Skeletal muscle tissue (tissue), 4 donors: ENCODE data around the gene IFITM2. TPM values are rescaled to one million over a fixed set of nuclear protein-coding genes. Genes with fewer than 3 reads are reported as not detected.
"Not testable (repeated sequence)": the region's sequence is repeated elsewhere in the genome, so short reads cannot be mapped to it uniquely, and the experiment has no call there.

Experiments
- H3K27ac ChIP-seq: one replicate; pipeline ENCODE4 v1.7.0; 2013; ENCODE audit warnings: mild to moderate bottlenecking, low read depth, low read length, inconsistent platforms
- H3K27me3 ChIP-seq, 3 donors: one replicate each; pipeline ENCODE4 v1.7.0; 2013; ENCODE audit warnings: low read length in 3 of 3; ENCODE audit not compliant: control insufficient read depth in 3 of 3, insufficient read depth in 3 of 3
- H3K36me3 ChIP-seq, 3 donors: one replicate each; pipeline ENCODE4 v1.7.0; 2013; ENCODE audit warnings: low read length in 3 of 3; ENCODE audit not compliant: control insufficient read depth in 3 of 3, insufficient read depth in 3 of 3
- H3K4me1 ChIP-seq, 3 donors: one replicate each; pipeline ENCODE4 v1.7.0; 2013; ENCODE audit warnings: low read length in 3 of 3, mild to moderate bottlenecking in 3 of 3; ENCODE audit not compliant: control insufficient read depth in 3 of 3, insufficient read depth in 3 of 3
- H3K4me3 ChIP-seq, 3 donors: one replicate each; pipeline ENCODE4 v1.7.0; 2013; ENCODE audit warnings: low read length in 3 of 3
- H3K9ac ChIP-seq, 3 donors: one replicate each; pipeline ENCODE4 v1.7.0; 2013; ENCODE audit warnings: low read length in 3 of 3, mild to moderate bottlenecking in 3 of 3, moderate library complexity in 2 of 3, low read depth in 1 of 3
- H3K9me3 ChIP-seq, 3 donors: one replicate each; pipeline ENCODE4 v1.7.0; 2013; ENCODE audit warnings: low read length in 3 of 3; ENCODE audit not compliant: control insufficient read depth in 3 of 3
- total RNA-seq: library from RNA; depleted of rRNA; stranded (reverse); fragments of >200 nt; gene quantifications from one replicate; pipeline ENCODE4 v1.2.3, GENCODE V29; 2014
- donor health status: Osteomylitis.

IFITM2 gene
- total RNA-seq, 1 donor from 2014 or later = 6.3 TPM

- H3K4me1 ChIP-seq = peaks cover 21 to 29% (median 29%) of the 10 kb centered on the region in 3 donors
These were observed 18.4 kb downstream of the IFITM2 start for GRCh38 chr11:325796-326591.

DNA sequence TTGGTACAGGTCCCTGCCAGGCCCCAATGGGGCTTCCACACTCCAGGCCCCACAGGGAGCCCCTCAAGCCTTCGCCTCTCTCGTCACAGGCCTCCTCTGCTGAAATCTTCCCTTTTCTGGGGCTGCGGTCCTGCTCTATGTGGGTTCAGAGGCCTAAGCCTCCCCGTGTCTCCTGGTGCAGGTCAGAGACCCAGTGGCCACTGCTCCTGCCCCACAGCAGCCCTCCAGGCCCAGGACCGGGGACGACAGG lies 18.9 kb downstream of the IFITM2 start:
- H3K27ac ChIP-seq = peak overlapping the region; percentile 88
- no peaks in the 10 kb centered on the region for H3K9me3 ChIP-seq
- peaks cover 21 to 29% (median 29%) of the 10 kb centered on the region in 3 donors for H3K4me1 ChIP-seq
- peak overlapping the region in 1 of 3 donors; percentile 41 for H3K4me3 ChIP-seq
- H3K36me3 ChIP-seq = no peaks in the 10 kb centered on the region
- H3K27me3 ChIP-seq = peaks cover 0 to 22% (median 3%) of the 10 kb centered on the region in 3 donors
- peak overlapping the region; percentile 23 to 65 (median 54) for H3K9ac ChIP-seq

More at GRCh38 chr11:325796-326591, 18.4 kb downstream of the IFITM2 start:
- no peaks in the 10 kb centered on the region for H3K9me3 ChIP-seq
- H3K27ac ChIP-seq = peak overlapping the region; percentile 88
- peaks cover 0 to 19% (median 3%) of the 10 kb centered on the region in 3 donors for H3K27me3 ChIP-seq
- no peaks in the 10 kb centered on the region for H3K36me3 ChIP-seq
- H3K9ac ChIP-seq = peak overlapping the region; percentile 23 to 65 (median 54)
- peak overlapping the region in 1 of 3 donors; percentile 41 for H3K4me3 ChIP-seq

- peaks cover 0 to 22% (median 3%) of the 10 kb centered on the region in 3 donors for H3K27me3 ChIP-seq
- peak overlapping the region in 2 of 3 donors; percentile 30 to 41 for H3K4me3 ChIP-seq
- no peaks in the 10 kb centered on the region for H3K9me3 ChIP-seq
- H3K36me3 ChIP-seq = no peaks in the 10 kb centered on the region
- H3K27ac ChIP-seq = peak overlapping the region; percentile 88
- H3K9ac ChIP-seq = peak overlapping the region; percentile 39 to 65 (median 54)
- H3K4me1 ChIP-seq = peaks cover 21 to 29% (median 29%) of the 10 kb centered on the region in 3 donors
These were observed 19.4 kb downstream of the IFITM2 start for GRCh38 chr11:326842-327580.

- Histone ChIP-seq H3K4me3 (peak overlapping the region in 2 of 3 donors; percentile 29 to 30), H3K9me3 (no peaks in the 10 kb centered on the region), H3K36me3 (no peaks in the 10 kb centered on the region), H3K27me3 (peaks cover 0 to 22% (median 4%) of the 10 kb centered on the region in 3 donors), H3K27ac (peak overlapping the region; percentile 88), H3K4me1 (peaks cover 21 to 29% (median 29%) of the 10 kb centered on the region in 3 donors), H3K9ac (peak overlapping the region; percentile 39 to 57 (median 54))
These were observed 19.9 kb downstream of the IFITM2 start for GRCh38 chr11:327581-327923.

DNA sequence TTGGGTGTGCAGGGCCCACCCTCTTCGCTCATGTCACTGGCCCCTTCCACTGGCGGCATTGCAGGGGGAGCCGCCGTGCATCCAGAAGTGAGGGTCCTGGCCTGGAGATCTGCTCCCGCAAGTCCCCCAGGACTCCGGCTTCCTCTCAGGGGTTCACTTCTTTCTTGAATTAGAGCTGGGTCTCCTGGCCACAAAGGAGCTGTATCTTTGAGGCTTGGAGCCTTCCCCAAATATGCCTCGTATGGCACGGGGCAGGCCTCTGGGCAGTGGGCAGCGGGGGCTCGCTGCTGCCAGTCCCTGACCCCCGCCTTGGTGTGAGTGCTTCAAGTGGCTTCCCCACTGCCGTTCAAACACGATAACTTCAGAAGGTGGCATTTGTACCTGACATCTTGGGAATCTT lies 20.4 kb downstream of the IFITM2 start:
- Histone ChIP-seq H3K27me3 (peaks cover 0 to 22% (median 6%) of the 10 kb centered on the region in 3 donors), H3K27ac (no peak overlapping the region), H3K9ac (no peak overlapping the region), H3K36me3 (no peaks in the 10 kb centered on the region), H3K4me3 (no peak overlapping the region), H3K9me3 (peaks cover 0 to under 1% (median 0%) of the 10 kb centered on the region in 3 donors), H3K4me1 (peaks cover 21 to 29% (median 29%) of the 10 kb centered on the region in 3 donors)

DNA sequence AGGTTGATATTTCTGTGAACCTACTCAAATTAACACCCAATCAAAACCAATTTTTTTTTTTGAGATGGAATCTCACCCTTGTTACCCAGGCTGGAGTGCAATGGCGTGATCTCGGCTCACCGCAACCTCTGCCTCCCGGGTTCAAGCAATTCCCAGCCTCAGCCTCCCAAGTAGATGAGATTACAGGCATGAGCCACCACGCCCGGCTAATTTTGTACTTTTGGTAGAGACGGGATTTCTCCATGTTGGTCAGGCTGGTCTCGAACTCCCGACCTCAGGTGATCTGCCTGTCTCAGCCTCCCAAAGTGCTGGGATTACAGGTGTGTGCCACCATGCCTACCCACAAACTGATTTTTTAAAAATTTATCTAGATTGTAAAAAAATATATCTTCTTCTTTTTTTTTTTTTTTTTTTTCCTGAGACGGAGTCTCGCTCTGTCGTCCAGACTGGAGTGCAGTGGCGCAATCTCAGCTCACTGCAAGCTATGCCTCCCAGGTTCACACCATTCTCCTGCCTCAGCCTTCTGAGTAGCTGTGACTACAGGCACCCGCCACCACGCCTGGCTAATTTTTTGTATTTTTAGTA lies 21.0 kb downstream of the IFITM2 start:
- H3K9ac ChIP-seq, H3K27ac ChIP-seq, H3K9me3 ChIP-seq, H3K36me3 ChIP-seq, H3K4me3 ChIP-seq: not testable (repeated sequence)
- Histone ChIP-seq H3K27me3 (peaks cover 0 to 22% (median 6%) of the 10 kb centered on the region in 3 donors), H3K4me1 (peaks cover 21 to 29% (median 29%) of the 10 kb centered on the region in 3 donors)

GRCh38 chr11:329886-330253 lies 22.3 kb downstream of the IFITM2 start:
- H3K9me3 ChIP-seq = peaks cover 0 to 2% (median 0%) of the 10 kb centered on the region in 3 donors
- peaks cover 0 to 24% (median 6%) of the 10 kb centered on the region in 3 donors for H3K27me3 ChIP-seq
- no peak overlapping the region for H3K4me3 ChIP-seq
- no peak overlapping the region for H3K27ac ChIP-seq
- H3K9ac ChIP-seq = no peak overlapping the region
- peaks cover 22 to 25% (median 22%) of the 10 kb centered on the region in 3 donors for H3K4me1 ChIP-seq
- H3K36me3 ChIP-seq = no peaks in the 10 kb centered on the region

- H3K4me3 ChIP-seq = no peak overlapping the region
- no peak overlapping the region for H3K9ac ChIP-seq
- no peak overlapping the region for H3K27ac ChIP-seq
- peaks cover 0 to 22% (median 6%) of the 10 kb centered on the region in 3 donors for H3K27me3 ChIP-seq
- H3K4me1 ChIP-seq = peaks cover 21 to 24% (median 22%) of the 10 kb centered on the region in 3 donors
- H3K9me3 ChIP-seq = peaks cover 0 to 2% (median 0%) of the 10 kb centered on the region in 3 donors
- no peaks in the 10 kb centered on the region for H3K36me3 ChIP-seq
These were observed 22.7 kb downstream of the IFITM2 start for GRCh38 chr11:330307-330693.

GRCh38 chr11:330694-331357 lies 23.2 kb downstream of the IFITM2 start:
- H3K9me3 ChIP-seq = peaks cover 0 to 2% (median 0%) of the 10 kb centered on the region in 3 donors
- no peak overlapping the region for H3K9ac ChIP-seq
- H3K4me1 ChIP-seq = peaks cover 22 to 25% (median 24%) of the 10 kb centered on the region in 3 donors
- H3K36me3 ChIP-seq = no peaks in the 10 kb centered on the region
- peaks cover 0 to 21% (median 6%) of the 10 kb centered on the region in 3 donors for H3K27me3 ChIP-seq
- H3K27ac ChIP-seq = no peak overlapping the region
- H3K4me3 ChIP-seq = no peak overlapping the region
